Inflammatory macrophage (primary cell): Measurements from ENCODE around the gene CEP170B.
"Not testable (repeated sequence)": the region's sequence is repeated elsewhere in the genome, so short reads cannot be mapped to it uniquely, and the experiment has no call there.

Experiments
- DNase-seq, 2 donors: peaks; one replicate each; pipeline ENCODE4 v3.0.0-alpha.2; 2020 to 2022

The CEP170B gene

GRCh38 chr14:104892531-104893434, 27.7 kb downstream of the CEP170B start:
- no peak for DNase-seq

GRCh38 chr14:104893435-104894207, 28.6 kb downstream of the CEP170B start:
- DNase-seq, result no peak

- DNase-seq, result no peak
These were observed 29.5 kb downstream of the CEP170B start for GRCh38 chr14:104894331-104895206.

- DNase-seq, result no peak
These were observed 30.2 kb downstream of the CEP170B start for GRCh38 chr14:104895207-104895785.

- DNase-seq, result no peak
These were observed 31.0 kb downstream of the CEP170B start for GRCh38 chr14:104895786-104896661.

- DNase-seq, result no peak
These were observed 32.5 kb downstream of the CEP170B start for GRCh38 chr14:104897330-104898194.

GRCh38 chr14:104898195-104898558, 33.1 kb downstream of the CEP170B start:
- no peak for DNase-seq

GRCh38 chr14:104898870-104899510, 33.9 kb downstream of the CEP170B start:
- DNase-seq, result no peak

- DNase-seq, result no peak
These were observed 34.7 kb downstream of the CEP170B start for GRCh38 chr14:104899781-104900180.

- no peak for DNase-seq
These were observed 35.8 kb downstream of the CEP170B start for GRCh38 chr14:104900639-104901512.

- no peak for DNase-seq
These were observed 38.9 kb downstream of the CEP170B start for GRCh38 chr14:104903990-104904389.

GRCh38 chr14:104904650-104905578, 39.8 kb downstream of the CEP170B start:
- DNase-seq, result not testable (repeated sequence)

- not testable (repeated sequence) for DNase-seq
These were observed 40.5 kb downstream of the CEP170B start for GRCh38 chr14:104905579-104905933.

- no peak for DNase-seq
These were observed 43.2 kb downstream of the CEP170B start for GRCh38 chr14:104908303-104908702.

GRCh38 chr14:104912053-104912452, 47.0 kb downstream of the CEP170B start:
- DNase-seq, result no peak

- no peak for DNase-seq
These were observed 48.4 kb downstream of the CEP170B start for GRCh38 chr14:104913435-104913834.

GRCh38 chr14:104917116-104917515, 52.0 kb downstream of the CEP170B start:
- no peak for DNase-seq

- DNase-seq, result no peak
These were observed 52.9 kb downstream of the CEP170B start for GRCh38 chr14:104917993-104918392.
